Smooth muscle cell of the brain vasculature (primary cell): ENCODE results near the gene MAEA.
"Not testable (repeated sequence)": the region's sequence is repeated elsewhere in the genome, so short reads cannot be mapped to it uniquely, and the experiment has no call there.

Source experiments
- DNase-seq: peaks from one replicate; pipeline ENCODE4 v3.0.0-alpha.2; 2012; ENCODE audit warnings: low read depth, low spot score

The MAEA gene

DNA sequence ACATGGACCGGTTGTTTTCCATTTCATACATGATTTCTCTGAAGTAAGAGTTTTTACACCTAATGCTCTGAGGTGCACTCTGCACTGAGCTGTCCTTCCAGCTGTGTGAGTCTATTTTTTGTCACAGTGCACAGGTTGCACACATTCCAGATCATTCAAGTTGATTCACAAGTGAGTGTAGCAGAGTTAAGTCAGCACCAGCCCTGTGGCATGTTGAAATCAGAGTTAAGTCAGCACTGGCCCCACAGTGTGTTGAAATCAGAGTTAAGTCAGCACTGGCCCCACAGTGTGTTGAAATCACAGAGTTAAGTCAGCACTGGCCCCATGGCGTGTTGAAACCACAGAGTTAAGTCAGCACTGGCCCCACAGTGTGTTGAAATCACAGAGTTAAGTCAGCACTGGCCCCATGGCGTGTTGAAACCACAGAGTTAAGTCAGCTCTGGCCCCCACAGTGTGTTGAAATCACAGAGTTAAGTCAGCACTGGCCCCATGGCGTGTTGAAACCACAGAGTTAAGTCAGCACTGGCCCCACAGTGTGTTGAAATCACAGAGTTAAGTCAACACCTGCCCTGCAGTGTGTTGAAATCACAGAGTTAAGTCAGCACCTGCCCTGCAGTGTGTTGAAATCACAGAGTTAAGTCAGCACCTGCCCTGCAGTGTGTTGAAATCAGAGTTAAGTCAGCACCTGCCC lies 45.6 kb downstream of the MAEA start:
- DNase-seq: not testable (repeated sequence)

GRCh38 chr4:1336088-1336491 lies 46.4 kb downstream of the MAEA start:
- DNase-seq: no peak

DNA sequence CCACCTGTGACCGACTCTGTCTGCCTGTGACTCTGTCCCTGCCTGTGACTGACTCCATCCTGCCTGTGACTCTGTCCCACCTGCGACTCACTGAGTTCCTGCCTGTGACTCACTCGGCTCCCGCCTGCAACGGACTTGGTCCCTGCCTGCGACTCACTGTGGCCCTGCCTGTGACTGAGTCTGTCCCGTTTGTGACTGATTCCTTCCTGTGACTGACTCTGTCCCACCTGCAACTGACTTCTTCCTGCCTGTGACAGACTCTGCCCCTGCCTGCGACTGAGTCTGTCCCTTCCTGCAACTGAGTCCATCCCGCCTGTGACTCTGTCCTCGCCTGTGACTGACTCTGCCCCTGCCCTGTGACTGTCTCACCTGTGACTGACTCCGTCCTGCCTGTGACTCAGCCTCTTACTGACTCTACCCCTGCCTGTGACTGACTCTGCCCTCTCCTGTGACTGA lies 47.7 kb downstream of the MAEA start:
- no peak for DNase-seq

DNA sequence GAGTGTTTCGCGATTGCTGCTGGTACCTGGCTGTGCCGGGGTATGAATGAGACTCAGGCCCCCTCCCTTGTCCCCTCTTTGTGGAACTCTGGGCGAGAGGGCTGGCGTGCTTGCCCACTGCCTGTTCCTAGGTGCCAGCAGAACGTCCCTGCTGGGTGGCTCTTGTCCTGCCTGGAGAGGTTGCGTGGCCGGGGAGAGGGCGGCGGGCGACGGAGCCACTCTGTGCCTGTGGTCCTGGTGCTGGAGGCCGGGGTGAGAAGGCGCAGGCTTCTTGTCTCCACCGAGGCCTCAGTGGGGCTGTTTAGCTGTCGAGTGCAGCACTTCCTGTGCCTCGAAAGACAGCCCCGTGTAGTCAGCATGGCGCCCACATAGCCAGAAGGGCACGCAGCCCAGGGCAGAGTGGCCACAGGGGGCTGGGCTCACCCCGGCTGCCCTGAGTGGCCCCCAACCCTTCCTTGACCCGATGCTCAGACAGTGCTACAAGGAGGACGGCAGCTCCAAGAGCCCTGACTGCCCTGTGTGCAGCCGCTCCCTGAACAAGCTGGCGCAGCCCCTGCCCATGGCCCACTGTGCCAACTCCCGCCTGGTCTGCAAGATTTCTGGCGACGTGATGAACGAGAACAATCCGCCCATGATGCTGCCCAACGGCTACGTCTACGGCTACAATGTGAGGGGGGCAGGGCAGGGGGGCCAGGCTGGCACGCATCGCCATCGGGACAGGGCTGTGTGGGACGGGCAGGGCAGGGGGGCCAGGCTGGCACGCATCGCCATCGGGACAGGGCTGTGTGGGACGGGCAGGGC lies 48.5 kb downstream of the MAEA start:
- DNase-seq: no peak

DNA sequence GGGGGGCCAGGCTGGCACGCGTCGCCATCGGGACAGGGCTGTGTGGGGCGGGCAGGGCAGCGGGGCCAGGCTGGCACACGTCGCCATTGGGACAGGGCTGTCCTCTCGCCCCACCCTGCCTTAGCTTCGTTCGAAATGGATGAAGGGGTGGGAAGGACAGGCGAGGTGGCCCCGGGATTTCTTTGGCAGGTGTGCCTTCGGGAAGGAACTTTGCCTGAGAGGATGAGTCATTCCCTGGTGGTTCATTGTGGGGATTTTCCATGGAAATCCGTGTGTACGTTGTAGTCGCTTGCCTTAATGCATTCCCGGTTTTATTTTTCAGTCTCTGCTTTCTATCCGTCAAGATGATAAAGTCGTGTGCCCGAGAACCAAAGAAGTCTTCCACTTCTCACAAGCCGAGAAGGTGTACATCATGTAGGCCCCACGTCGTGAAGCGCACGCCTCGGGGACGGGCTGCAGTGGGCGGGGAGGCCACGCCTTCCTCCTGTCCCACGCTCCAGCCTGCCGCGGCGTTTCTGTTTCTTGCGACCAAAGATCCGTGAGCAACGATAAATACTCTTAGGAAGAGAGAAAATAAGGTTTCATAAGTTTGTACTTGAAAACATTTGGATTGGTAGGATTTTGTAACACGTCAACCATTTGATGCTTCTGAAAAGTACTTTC lies 49.2 kb downstream of the MAEA start:
- DNase-seq: no peak

GRCh38 chr4:1339489-1339888 lies 49.8 kb downstream of the MAEA start:
- DNase-seq: no peak

DNA sequence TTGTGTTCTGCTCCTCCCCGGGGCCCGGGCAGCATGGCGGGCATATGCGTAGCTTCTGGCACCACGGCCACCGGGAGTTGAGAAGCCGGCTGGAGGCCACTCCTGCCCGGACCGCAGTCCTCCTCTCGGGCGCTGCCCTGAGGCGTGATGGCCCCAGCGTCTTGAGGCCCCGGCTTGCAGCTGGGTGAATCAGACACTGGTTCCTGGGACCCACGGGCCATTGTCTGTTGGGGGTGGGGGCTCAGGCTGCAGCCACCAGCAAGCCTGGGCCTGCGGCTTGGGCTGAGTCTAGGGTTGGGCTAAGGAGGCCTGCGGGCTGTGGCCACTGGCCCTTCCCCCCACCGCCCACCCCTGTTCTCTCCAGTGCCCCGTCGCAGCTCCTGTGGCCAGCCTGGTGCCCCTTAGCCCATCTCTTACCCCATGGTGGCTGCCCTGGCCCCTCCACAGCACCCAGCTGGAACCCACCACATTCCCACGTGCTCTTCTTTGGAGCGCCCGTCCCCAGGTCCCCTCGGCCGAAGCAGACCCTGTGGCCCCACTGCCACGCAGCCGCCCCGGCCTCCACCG lies 50.6 kb downstream of the MAEA start:
- DNase-seq: no peak

DNA sequence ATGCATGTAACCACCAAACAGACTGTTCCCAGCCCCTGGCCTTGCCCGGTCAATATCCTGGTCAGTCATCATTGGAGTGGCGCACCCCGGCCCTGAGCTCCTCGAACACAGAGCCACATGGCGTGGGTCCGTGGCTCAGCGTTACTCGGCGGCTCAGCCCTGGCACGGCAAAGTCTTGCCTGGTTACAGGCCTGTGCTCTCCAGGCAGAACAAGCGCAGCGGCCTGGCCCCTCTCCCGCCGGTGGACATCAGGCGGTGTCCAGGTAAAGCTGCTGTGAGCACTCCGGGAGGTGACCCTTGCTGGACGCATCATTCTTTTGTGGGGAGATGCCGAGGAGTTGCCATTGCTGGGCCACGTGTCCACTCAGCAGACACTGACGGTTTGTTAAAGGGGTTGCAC lies 51.2 kb downstream of the MAEA start:
- no peak for DNase-seq

DNA sequence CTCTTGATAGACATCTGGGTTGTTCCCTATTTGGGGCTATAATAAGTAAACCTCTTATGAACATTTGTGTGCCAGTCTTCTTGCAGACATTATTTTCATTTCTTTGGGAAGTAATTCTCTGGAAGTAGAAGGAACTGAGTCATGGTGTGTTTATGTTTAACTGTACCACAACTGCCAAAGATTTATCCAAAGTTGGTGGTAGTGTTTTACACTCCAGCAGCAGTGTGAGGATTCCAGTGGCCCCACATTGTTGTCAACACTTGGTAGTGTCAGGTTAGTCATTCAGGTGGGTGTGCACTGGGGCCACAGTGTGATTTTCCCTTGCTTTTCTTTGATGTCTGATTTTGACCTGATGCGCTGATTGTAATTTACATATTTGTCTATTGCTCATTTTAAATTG lies 52.3 kb downstream of the MAEA start:
- DNase-seq: no peak

- DNase-seq: no peak
Measured at GRCh38 chr4:1344696-1345095, 55.0 kb downstream of the MAEA start.

DNA sequence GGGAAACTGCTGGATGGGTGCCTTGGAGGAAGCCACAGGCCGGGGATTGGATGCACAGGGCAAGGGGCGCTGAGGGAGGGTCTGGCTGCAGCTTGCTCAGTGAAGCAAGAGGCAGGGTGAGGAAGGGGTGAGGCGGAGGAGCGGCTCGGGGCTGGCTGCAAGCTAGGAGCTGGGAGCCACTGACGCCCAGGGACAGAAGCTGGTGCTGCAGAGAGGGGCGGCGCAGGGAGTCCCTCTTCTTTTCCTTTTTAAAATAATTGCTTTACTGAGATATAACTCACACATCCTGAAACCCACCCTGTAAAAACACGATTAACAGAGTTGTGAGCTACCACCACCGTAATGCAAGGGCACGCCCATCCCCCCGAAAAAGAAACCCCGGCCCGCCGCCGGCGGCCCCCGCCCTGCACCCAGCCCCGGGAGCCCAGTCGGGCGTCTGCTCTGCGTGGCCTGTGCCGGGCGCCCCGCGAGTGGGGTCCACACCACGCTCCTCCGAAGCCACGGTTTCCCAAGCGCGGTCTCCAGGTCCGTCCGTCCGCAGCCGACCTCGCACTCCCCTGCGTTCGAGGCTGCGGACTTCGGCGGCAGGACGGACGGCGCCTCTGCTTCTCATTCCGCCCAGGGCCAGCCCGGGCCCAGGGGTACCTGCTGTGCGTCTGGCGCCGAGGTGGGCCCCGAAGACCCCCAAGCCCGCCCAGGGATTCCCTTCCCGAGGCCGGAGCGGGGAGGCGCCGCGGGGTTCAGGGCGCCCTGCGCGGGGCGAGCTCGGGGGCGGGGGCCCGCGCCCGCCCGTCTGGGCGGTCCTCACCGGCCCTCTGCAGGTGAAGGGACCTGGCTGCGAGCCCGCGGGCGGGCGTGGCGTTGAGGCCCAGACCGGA lies 56.5 kb downstream of the MAEA start:
- no peak for DNase-seq

- peak; percentile 99 for DNase-seq
Measured at GRCh38 chr4:1346781-1347409, 57.2 kb downstream of the MAEA start, which contains the start of gene UVSSA. Gene UVSSA (plus strand): TSS chr4:1347208. CDS start chr4:1348092, 884 bp downstream.

- peak; percentile 47 for DNase-seq
Measured at GRCh38 chr4:1347410-1347864, 57.7 kb downstream of the MAEA start.

DNA sequence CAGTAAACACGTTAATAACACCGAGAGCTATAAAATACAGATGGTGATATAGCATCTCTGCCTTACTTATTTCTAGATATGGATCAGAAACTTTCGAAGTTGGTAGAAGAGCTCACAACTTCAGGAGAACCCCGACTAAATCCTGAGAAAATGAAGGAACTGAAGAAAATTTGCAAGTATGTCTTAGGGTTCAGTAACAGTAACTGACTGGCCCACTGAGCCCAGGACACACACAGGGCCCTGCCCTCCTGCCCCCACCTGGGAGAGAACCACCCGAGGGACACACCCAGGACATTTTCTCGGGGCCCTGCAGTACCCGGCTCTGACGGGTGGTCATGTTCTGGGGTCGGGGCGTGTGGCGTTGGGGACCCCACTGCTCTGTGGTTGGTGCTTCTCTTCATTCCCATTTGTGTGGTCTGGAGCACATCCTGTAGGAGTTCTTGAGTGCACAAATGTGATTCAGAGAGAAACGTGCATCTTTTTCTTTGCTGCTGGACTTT lies 58.4 kb downstream of the MAEA start:
- no peak for DNase-seq

GRCh38 chr4:1348746-1349145 lies 59.1 kb downstream of the MAEA start:
- no peak for DNase-seq

DNA sequence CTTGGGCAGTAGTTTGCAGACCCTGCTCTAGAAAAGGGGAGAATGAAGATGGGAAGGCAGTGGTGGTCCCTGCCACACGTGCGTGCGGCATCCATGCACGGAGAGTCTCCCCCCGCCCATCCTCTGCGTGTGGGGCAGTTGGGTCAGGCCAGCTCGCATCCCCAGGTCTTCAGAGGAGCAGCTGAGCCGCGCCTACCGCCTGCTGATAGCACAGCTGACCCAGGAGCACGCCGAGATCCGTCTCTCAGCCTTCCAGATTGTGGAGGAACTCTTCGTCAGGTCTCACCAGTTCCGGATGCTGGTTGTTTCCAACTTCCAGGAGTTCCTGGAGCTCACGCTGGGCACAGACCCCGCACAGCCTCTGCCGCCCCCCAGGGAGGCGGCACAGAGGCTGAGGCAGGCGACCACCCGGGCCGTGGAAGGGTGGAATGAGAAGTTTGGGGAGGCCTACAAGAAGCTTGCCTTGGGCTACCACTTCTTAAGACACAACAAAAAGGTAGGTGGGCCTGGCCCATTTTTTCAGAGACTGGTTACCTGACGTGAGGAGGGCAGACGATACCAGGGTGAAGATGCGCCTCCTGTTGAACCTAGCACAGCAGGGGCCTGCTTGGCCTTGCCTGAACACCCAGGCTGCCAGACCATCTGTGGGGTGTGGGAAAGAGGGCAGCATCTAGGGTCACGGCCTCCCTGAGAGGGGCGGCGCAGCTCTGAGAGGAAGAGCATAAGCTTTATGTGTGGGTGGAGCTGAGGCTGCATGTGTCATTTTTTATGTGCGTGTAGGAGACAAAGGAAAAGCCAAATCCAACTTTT lies 59.9 kb downstream of the MAEA start:
- no peak for DNase-seq

DNA sequence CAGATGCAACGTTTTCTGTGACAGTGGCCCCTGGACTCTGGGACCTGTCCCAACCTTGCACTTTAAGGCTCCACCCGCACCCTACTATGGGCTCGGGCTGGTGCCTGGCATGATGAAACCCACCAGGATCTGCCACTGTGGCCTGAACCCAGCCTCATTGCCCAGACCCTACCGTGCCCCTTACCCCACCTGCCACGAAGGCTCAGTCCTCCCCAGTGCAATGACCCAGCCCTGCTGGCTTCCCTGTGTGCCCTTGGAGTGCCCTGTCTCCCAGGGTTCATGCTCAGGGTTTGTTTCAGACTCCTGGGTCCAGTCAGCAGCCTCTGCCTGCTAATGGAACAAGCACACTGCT lies 60.5 kb downstream of the MAEA start:
- no peak for DNase-seq

DNA sequence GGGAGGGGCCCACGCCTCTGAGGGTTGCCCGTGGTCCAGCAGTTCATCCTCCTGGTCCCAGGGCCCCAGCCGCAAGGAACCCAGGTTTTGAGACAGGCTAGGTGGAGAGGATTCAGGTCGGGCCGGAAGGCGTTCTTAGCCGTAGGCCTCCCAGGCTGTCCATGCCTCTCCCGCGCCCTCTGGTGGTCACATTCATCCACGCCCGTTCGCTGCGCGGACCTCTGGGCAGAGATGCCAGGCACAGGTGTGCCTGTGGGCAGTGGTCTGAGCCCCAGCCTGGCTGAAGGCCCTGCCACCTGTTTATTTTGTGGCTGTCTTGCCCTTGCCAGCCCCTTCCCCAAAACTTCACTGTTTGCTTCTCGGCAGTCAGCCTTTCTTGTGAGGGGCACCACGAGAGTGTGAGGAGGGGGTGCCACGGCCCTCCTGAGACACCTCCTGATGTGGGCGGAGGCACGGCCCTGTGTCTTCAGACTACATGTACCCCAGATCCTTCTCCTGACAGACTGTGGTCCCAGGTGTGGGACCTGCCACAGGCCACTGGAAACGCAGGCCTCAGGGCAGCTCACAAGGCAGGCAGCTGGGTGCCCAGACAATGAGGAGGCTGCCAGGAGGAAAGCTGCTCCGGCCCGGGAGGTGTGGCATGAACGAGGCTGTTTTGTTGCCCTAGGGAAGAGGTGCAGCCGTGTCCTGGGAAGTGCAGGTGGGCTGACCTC lies 62.3 kb downstream of the MAEA start:
- peak; percentile 35 for DNase-seq

- DNase-seq: no peak
Measured at GRCh38 chr4:1352567-1352900, 62.8 kb downstream of the MAEA start.
